Measurements from ENCODE around the gene PPP6R2. TPM values are rescaled to one million over a fixed set of nuclear protein-coding genes. Genes with fewer than 3 reads are reported as not detected.

Gene PPP6R2
- total and polyA plus RNA-seq, 2 experiments from 2014 or later, result 41.4 to 88.4 TPM

GRCh38 chr22:50446708-50447575 lies 103.8 kb downstream of the PPP6R2 start:
- Histone ChIP-seq H3K27ac (no peak overlapping the region), H3K4me1 (ENCODE audit: low read depth) (no peaks in the 10 kb centered on the region), H3K4me3 (no peak overlapping the region), H3K36me3 (peaks cover 9% of the 10 kb centered on the region), H3K27me3 (no peaks in the 10 kb centered on the region), H3K9me3 (ENCODE audit: low read depth) (no peaks in the 10 kb centered on the region)
- no peak for TF ChIP-seq CTCF (IDR thresholded peaks at IDR 0.05; ENCODE audit: low read depth, low read length)
- no peak for DNase-seq (ENCODE audit: low read depth in 1 of 2, low spot score in 1 of 2)

- H3K4me1 ChIP-seq (ENCODE audit: low read depth), result no peaks in the 10 kb centered on the region
- H3K27ac ChIP-seq, result no peak overlapping the region
- H3K9me3 ChIP-seq (ENCODE audit: low read depth), result no peaks in the 10 kb centered on the region
- no peak for DNase-seq (ENCODE audit: low read depth in 1 of 2, low spot score in 1 of 2)
- no peak for TF ChIP-seq CTCF (IDR thresholded peaks at IDR 0.05; ENCODE audit: low read depth, low read length)
- H3K27me3 ChIP-seq, result no peaks in the 10 kb centered on the region
- peaks cover 9% of the 10 kb centered on the region for H3K36me3 ChIP-seq
- H3K4me3 ChIP-seq, result no peak overlapping the region
Measured at GRCh38 chr22:50447576-50448551, 104.7 kb downstream of the PPP6R2 start.

- no peak for TF ChIP-seq CTCF (IDR thresholded peaks at IDR 0.05; ENCODE audit: low read depth, low read length)
- DNase-seq (ENCODE audit: low read depth in 1 of 2, low spot score in 1 of 2), result no peak
- Histone ChIP-seq H3K9me3 (ENCODE audit: low read depth) (no peaks in the 10 kb centered on the region), H3K4me1 (ENCODE audit: low read depth) (no peaks in the 10 kb centered on the region), H3K4me3 (no peak overlapping the region), H3K27me3 (no peaks in the 10 kb centered on the region), H3K27ac (no peak overlapping the region), H3K36me3 (peaks cover 12% of the 10 kb centered on the region)
Measured at GRCh38 chr22:50452649-50453048, 109.5 kb downstream of the PPP6R2 start.

GRCh38 chr22:50454556-50455075 lies 111.5 kb downstream of the PPP6R2 start:
- no peak for DNase-seq (ENCODE audit: low read depth in 1 of 2, low spot score in 1 of 2)
- Histone ChIP-seq H3K27ac (no peak overlapping the region), H3K27me3 (no peaks in the 10 kb centered on the region), H3K36me3 (peaks cover 9% of the 10 kb centered on the region), H3K4me1 (ENCODE audit: low read depth) (no peaks in the 10 kb centered on the region), H3K9me3 (ENCODE audit: low read depth) (no peaks in the 10 kb centered on the region), H3K4me3 (no peak overlapping the region)
- no peak for TF ChIP-seq CTCF (IDR thresholded peaks at IDR 0.05; ENCODE audit: low read depth, low read length)

GRCh38 chr22:50455201-50455600 lies 112.1 kb downstream of the PPP6R2 start:
- H3K36me3 ChIP-seq, result peaks cover 9% of the 10 kb centered on the region
- H3K27me3 ChIP-seq, result no peaks in the 10 kb centered on the region
- H3K27ac ChIP-seq, result no peak overlapping the region
- no peaks in the 10 kb centered on the region for H3K4me1 ChIP-seq (ENCODE audit: low read depth)
- no peak for DNase-seq (ENCODE audit: low read depth in 1 of 2, low spot score in 1 of 2)
- H3K9me3 ChIP-seq (ENCODE audit: low read depth), result no peaks in the 10 kb centered on the region
- H3K4me3 ChIP-seq, result no peak overlapping the region
- no peak for TF ChIP-seq CTCF (IDR thresholded peaks at IDR 0.05; ENCODE audit: low read depth, low read length)
